CD8-positive, alpha-beta memory T cell (primary cell): Measurements from ENCODE around the gene SLC37A4. TPM values are rescaled to one million over a fixed set of nuclear protein-coding genes. Genes with fewer than 3 reads are reported as not detected.

Source experiments
- CTCF ChIA-PET: fragments of 350-600 bp; sonication (Branson Sonifier 250); formaldehyde crosslinking; loops from one replicate; lab custom pipeline; 2021; ENCODE audit warnings: antibody characterized with exemption; lab: Charles Lee
- POLR2A ChIA-PET: fragments of 350-600 bp; sonication (Branson Sonifier 250); formaldehyde crosslinking; loops from one replicate; lab custom pipeline; 2021; ENCODE audit warnings: antibody characterized with exemption; lab: Charles Lee
- DNase-seq, 5 donors: peaks; one replicate each; pipeline versions ENCODE4 v3.0.0 to v3.0.0-alpha.2; 2020 to 2022; ENCODE audit warnings: mixed read lengths in 1 of 5
- H3K27ac ChIP-seq: one replicate; pipeline ENCODE4 v1.7.0; 2013; ENCODE audit warnings: low read depth, mild to moderate bottlenecking, low read length, moderate library complexity
- H3K27me3 ChIP-seq: 2 replicates; pipeline ENCODE4 v1.7.0; 2013; ENCODE audit warnings: low read length, mild to moderate bottlenecking; ENCODE audit not compliant: insufficient read depth, poor library complexity, severe bottlenecking
- H3K36me3 ChIP-seq: 2 replicates; pipeline ENCODE4 v1.7.0; 2013; ENCODE audit warnings: mild to moderate bottlenecking, low read length, moderate library complexity; ENCODE audit not compliant: insufficient read depth
- H3K4me1 ChIP-seq: 2 replicates; pipeline ENCODE4 v1.7.0; 2013; ENCODE audit warnings: mild to moderate bottlenecking, low read length, moderate library complexity; ENCODE audit not compliant: insufficient read depth
- H3K4me3 ChIP-seq: 2 replicates; pipeline ENCODE4 v1.7.0; 2013; ENCODE audit warnings: mild to moderate bottlenecking, low read length
- H3K9me3 ChIP-seq: 2 replicates; pipeline ENCODE4 v1.7.0; 2013; ENCODE audit warnings: mild to moderate bottlenecking, low read length
- H3K27ac Mint-ChIP-seq, 8 donors: one replicate each; pipeline ENCODE4 v1.8.0; 2020 to 2021; ENCODE audit warnings: mixed read lengths in 8 of 8, mild to moderate bottlenecking in 6 of 8, inconsistent platforms in 3 of 8, moderate library complexity in 3 of 8
- H3K27me3 Mint-ChIP-seq, 2 donors: one replicate each; pipeline ENCODE4 v1.8.0; 2020 to 2021; ENCODE audit warnings: mixed read lengths in 2 of 2, mild to moderate bottlenecking in 1 of 2, moderate library complexity in 1 of 2
- H3K36me3 Mint-ChIP-seq, 3 donors: one replicate each; pipeline ENCODE4 v1.8.0; 2020 to 2021; ENCODE audit warnings: mixed read lengths in 3 of 3, inconsistent platforms in 1 of 3, mild to moderate bottlenecking in 1 of 3
- H3K4me1 Mint-ChIP-seq, 3 donors: one replicate each; pipeline ENCODE4 v1.8.0; 2020 to 2021; ENCODE audit warnings: mixed read lengths in 3 of 3, inconsistent platforms in 1 of 3, mild to moderate bottlenecking in 1 of 3
- H3K4me3 Mint-ChIP-seq, 7 donors: one replicate each; pipeline ENCODE4 v1.8.0; 2020 to 2021; ENCODE audit warnings: mixed read lengths in 7 of 7, mild to moderate bottlenecking in 6 of 7, moderate library complexity in 4 of 7, inconsistent platforms in 2 of 7
- H3K9me3 Mint-ChIP-seq, 5 donors: one replicate each; pipeline ENCODE4 v1.8.0; 2020 to 2022; ENCODE audit warnings: mixed read lengths in 5 of 5, mild to moderate bottlenecking in 3 of 5, moderate library complexity in 2 of 5, inconsistent platforms in 1 of 5
- polyA plus RNA-seq: library from polyadenylated mRNA; unstranded; fragments of 300-500 nt; fragmentation: Illumina TruSeq; gene quantifications from one replicate; pipeline ENCODE4 v1.2.3, GENCODE V29; 2021
- total RNA-seq, 2 experiments: library from RNA; stranded (reverse); gene quantifications; one replicate each; pipeline ENCODE4 v1.2.3, GENCODE V29; 2021

The SLC37A4 gene
- total and polyA plus RNA-seq, 3 experiments from 2014 or later = 11.3 to 28.5 (median 22.7) TPM

GRCh38 chr11:119015054-119015611, 15.5 kb downstream of the SLC37A4 start:
- peak overlapping the region in 3 of 7 donors; percentile 15 to 73 (median 19) for H3K4me3 Mint-ChIP-seq
- no peaks in the 10 kb centered on the region for H3K27me3 ChIP-seq
- H3K9me3 ChIP-seq = no peaks in the 10 kb centered on the region
- peak overlapping the region in 7 of 8 donors; percentile 52 to 100 (median 72) for H3K27ac Mint-ChIP-seq
- CTCF ChIA-PET = interaction anchor here (1.0 to 1.9 kb wide), 2 partner anchors 17 to 19 kb away, joined by 4 to 8 read pairs; partner anchors contain the start of gene CENATAC
- H3K4me1 ChIP-seq = peaks cover 28% of the 10 kb centered on the region
- no peaks in the 10 kb centered on the region for H3K9me3 Mint-ChIP-seq
- H3K4me3 ChIP-seq = no peak overlapping the region
- DNase-seq = no peak
- no peak overlapping the region for H3K27ac ChIP-seq
- H3K36me3 Mint-ChIP-seq = peaks cover 15 to 83% (median 16%) of the 10 kb centered on the region in 3 donors
- peaks cover 54% of the 10 kb centered on the region for H3K36me3 ChIP-seq
- peaks cover 0 to 2% of the 10 kb centered on the region in 2 donors for H3K27me3 Mint-ChIP-seq
- POLR2A ChIA-PET = interaction anchor here (0.6 to 1.4 kb wide), 5 partner anchors 15 to 87 kb away, joined by 3 to 8 read pairs (median 3); partner anchors contain the start of gene HYOU1
- peaks cover 26 to 50% (median 45%) of the 10 kb centered on the region in 3 donors for H3K4me1 Mint-ChIP-seq

DNA sequence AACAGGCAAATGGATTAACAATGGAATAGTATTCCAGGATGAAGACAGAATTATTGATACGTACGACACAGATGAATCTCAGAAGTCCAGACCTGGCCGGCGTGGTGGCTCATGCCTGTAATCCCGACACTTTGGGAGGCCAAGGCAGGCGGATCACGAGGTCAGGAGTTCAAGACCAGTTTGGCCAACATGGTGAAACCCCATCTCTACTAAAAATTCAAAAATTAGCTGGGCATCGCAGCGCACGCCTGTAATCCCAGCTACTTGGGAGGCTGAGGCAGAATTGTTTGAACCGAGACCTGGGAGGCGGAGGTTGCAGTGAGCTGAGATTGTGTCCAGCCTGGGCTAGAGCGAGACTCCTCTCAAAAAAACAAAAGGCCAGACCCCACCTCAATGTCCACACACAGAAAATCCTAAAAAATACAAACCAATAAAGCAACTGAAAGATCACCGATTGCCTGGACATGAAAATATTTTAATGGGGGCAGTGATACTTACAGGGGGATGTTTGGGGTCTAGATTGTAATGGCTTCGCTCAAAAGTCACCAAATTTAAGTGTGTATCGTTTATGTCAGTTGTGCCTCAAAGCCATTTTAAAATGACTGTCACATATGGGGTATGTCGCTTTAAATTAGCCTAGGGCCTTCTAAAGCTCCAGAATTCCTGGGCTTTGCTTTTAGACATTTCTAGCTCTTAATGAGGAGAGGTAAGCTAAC, 16.3 kb downstream of the SLC37A4 start:
- H3K27ac ChIP-seq = no peak overlapping the region
- Mint-ChIP-seq H3K4me3 (peak overlapping the region in 3 of 7 donors; percentile 2 to 63 (median 19)), H3K4me1 (peaks cover 20 to 43% (median 38%) of the 10 kb centered on the region in 3 donors), H3K36me3 (peaks cover 15 to 84% (median 17%) of the 10 kb centered on the region in 3 donors), H3K27me3 (peaks cover 0 to 2% of the 10 kb centered on the region in 2 donors), H3K9me3 (no peaks in the 10 kb centered on the region), H3K27ac (peak overlapping the region in 5 of 8 donors; percentile 17 to 97 (median 29))
- H3K27me3 ChIP-seq = no peaks in the 10 kb centered on the region
- ChIA-PET CTCF (interaction anchor here (1.0 to 1.3 kb wide), 2 partner anchors 20 to 85 kb away, joined by 3 to 4 read pairs; no protein-coding TSS in a partner anchor), POLR2A (interaction anchor here (0.6 to 1.3 kb wide), 4 partner anchors 14 to 86 kb away, joined by 3 to 6 read pairs (median 4); partner anchors contain the start of gene HYOU1)
- no peak for DNase-seq
- peaks cover 57% of the 10 kb centered on the region for H3K36me3 ChIP-seq
- H3K9me3 ChIP-seq = no peaks in the 10 kb centered on the region
- H3K4me3 ChIP-seq = no peak overlapping the region
- H3K4me1 ChIP-seq = peaks cover 21% of the 10 kb centered on the region

DNA sequence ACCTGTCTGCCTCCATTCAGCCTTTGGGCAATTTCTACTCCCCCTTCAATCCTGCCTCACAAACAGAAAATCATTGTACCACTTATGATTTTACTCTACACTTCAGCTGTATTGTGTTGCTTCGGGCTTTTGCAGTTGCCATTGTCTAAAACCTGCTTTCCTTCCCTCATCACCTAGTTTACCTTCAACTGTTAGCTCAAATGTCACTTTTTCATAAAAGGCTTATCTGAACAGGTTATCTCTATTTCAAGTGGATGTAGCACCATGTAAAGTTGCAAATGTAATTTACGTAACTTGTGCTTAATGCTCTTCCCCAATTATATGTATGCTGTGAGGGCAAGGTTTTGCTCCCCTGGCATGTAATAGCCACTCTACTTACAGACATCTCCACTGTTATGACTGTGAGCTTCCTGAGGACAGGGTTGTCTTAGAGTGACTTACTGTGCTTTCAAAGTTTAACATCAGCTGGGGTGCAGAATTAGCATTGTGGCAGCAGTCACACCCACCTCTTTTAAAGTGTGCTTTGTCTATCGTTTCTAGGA, 18.0 kb downstream of the SLC37A4 start:
- ChIA-PET CTCF (interaction anchor here (1.3 kb wide), 1 partner anchor 83 kb away, joined by 3 read pairs; no protein-coding TSS in a partner anchor), POLR2A (interaction anchor here (0.9 kb wide), 1 partner anchor 9 kb away, joined by 4 read pairs; no protein-coding TSS in a partner anchor)
- Mint-ChIP-seq H3K4me1 (peaks cover 13 to 34% (median 30%) of the 10 kb centered on the region in 3 donors), H3K36me3 (peaks cover 15 to 85% (median 17%) of the 10 kb centered on the region in 3 donors), H3K4me3 (no peak overlapping the region), H3K27ac (peak overlapping the region in 3 of 8 donors; percentile 40 to 65 (median 45)), H3K9me3 (no peaks in the 10 kb centered on the region), H3K27me3 (no peaks in the 10 kb centered on the region)
- no peaks in the 10 kb centered on the region for H3K27me3 ChIP-seq
- peaks cover 61% of the 10 kb centered on the region for H3K36me3 ChIP-seq
- H3K4me1 ChIP-seq = peaks cover 21% of the 10 kb centered on the region
- no peak for DNase-seq
- H3K9me3 ChIP-seq = no peaks in the 10 kb centered on the region
- no peak overlapping the region for H3K4me3 ChIP-seq
- H3K27ac ChIP-seq = no peak overlapping the region

GRCh38 chr11:119011476-119012053, 19.1 kb downstream of the SLC37A4 start:
- ChIA-PET POLR2A (no interaction called here), CTCF (no interaction called here)

DNA sequence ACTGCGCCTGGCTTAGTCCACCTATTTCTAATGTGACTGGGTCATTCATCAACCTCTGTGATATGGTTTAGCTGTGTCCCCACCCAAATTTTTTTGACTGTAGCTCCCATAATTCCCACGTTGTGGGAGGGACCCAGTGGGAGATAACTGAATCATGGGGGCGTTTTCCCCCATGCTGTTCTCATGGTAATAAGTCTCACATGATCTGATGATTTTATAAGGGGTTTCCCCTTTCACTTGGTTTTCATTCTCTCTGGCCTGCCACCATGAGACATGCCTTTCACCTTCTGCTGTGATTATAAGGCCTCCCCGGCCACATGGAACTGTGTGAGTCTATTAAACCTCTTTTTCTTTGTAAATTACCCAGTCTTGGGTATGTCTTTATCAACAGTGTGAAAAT, 24.0 kb downstream of the SLC37A4 start:
- H3K9me3 ChIP-seq = no peaks in the 10 kb centered on the region
- Mint-ChIP-seq H3K4me3 (no peak overlapping the region), H3K27ac (peak overlapping the region in 1 of 8 donors; percentile 45), H3K36me3 (peaks cover 0 to 78% (median 23%) of the 10 kb centered on the region in 3 donors), H3K4me1 (peaks cover 0 to 9% (median 9%) of the 10 kb centered on the region in 3 donors), H3K27me3 (no peaks in the 10 kb centered on the region), H3K9me3 (no peaks in the 10 kb centered on the region)
- no peak overlapping the region for H3K4me3 ChIP-seq
- CTCF ChIA-PET = interaction anchor here (0.7 kb wide), 1 partner anchor 401 kb away, joined by 3 read pairs; no protein-coding TSS in a partner anchor
- H3K36me3 ChIP-seq = peaks cover 29% of the 10 kb centered on the region
- H3K27me3 ChIP-seq = no peaks in the 10 kb centered on the region
- no peak for DNase-seq
- H3K27ac ChIP-seq = no peak overlapping the region
- POLR2A ChIA-PET = no interaction called here
- H3K4me1 ChIP-seq = no peaks in the 10 kb centered on the region

More at GRCh38 chr11:119011476-119012053, 19.1 kb downstream of the SLC37A4 start:
- Mint-ChIP-seq H3K27ac (peak overlapping the region in 4 of 8 donors; percentile 22 to 75 (median 56)), H3K4me3 (no peak overlapping the region), H3K9me3 (no peaks in the 10 kb centered on the region), H3K27me3 (no peaks in the 10 kb centered on the region), H3K4me1 (peaks cover 7 to 26% (median 22%) of the 10 kb centered on the region in 3 donors), H3K36me3 (peaks cover 15 to 85% (median 22%) of the 10 kb centered on the region in 3 donors)
- Histone ChIP-seq H3K27me3 (no peaks in the 10 kb centered on the region), H3K4me3 (no peak overlapping the region), H3K27ac (no peak overlapping the region), H3K36me3 (peaks cover 62% of the 10 kb centered on the region), H3K4me1 (peaks cover 10% of the 10 kb centered on the region), H3K9me3 (no peaks in the 10 kb centered on the region)
- no peak for DNase-seq

- peak overlapping the region in 2 of 7 donors; percentile 36 to 78 for H3K4me3 Mint-ChIP-seq
- peaks cover 0 to 3% of the 10 kb centered on the region in 2 donors for H3K27me3 Mint-ChIP-seq
- H3K4me3 ChIP-seq = no peak overlapping the region
- peak overlapping the region in 3 of 8 donors; percentile 22 to 54 (median 42) for H3K27ac Mint-ChIP-seq
- POLR2A ChIA-PET = interaction anchor here (0.6 kb wide), 1 partner anchor 566 kb away, joined by 5 read pairs; no protein-coding TSS in a partner anchor
- DNase-seq = no peak
- peaks cover 34 to 51% (median 37%) of the 10 kb centered on the region in 3 donors for H3K4me1 Mint-ChIP-seq
- no peak overlapping the region for H3K27ac ChIP-seq
- H3K36me3 ChIP-seq = peaks cover 19% of the 10 kb centered on the region
- H3K9me3 ChIP-seq = no peaks in the 10 kb centered on the region
- H3K36me3 Mint-ChIP-seq = peaks cover 0 to 81% (median 14%) of the 10 kb centered on the region in 3 donors
- H3K9me3 Mint-ChIP-seq = no peaks in the 10 kb centered on the region
- CTCF ChIA-PET = no interaction called here
- H3K27me3 ChIP-seq = no peaks in the 10 kb centered on the region
- H3K4me1 ChIP-seq = peaks cover 20% of the 10 kb centered on the region
These were observed 29.8 kb downstream of the SLC37A4 start for GRCh38 chr11:119000906-119001305.

DNA sequence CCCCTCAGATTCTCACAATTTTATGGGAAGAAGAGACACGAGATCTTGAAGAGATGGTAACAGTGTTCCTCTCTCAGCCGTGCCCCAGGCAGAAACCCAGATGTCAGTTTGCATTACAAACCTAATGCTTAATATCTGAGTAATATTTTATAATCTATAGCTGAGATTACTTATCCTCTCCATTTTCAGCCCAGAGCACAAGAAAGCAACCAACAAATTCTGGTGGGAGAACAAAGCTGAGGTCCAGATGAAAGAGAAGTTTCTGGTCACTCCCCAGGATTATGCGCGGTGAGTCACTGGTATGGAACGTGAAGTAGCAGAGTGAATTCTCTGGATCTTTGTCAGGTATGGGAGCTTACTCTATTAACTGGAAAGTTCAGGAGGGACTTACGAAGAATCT, 31.9 kb downstream of the SLC37A4 start:
- no peak for DNase-seq
- Histone ChIP-seq H3K4me1 (peaks cover 20% of the 10 kb centered on the region), H3K36me3 (peaks cover 16% of the 10 kb centered on the region), H3K27me3 (no peaks in the 10 kb centered on the region), H3K27ac (peak overlapping the region; percentile 84), H3K4me3 (peak overlapping the region; percentile 94), H3K9me3 (no peaks in the 10 kb centered on the region)
- H3K36me3 Mint-ChIP-seq = peaks cover 0 to 66% (median 12%) of the 10 kb centered on the region in 3 donors
- POLR2A ChIA-PET = interaction anchor here (0.6 to 2.3 kb wide), 3 partner anchors 17 to 318 kb away, joined by 3 to 23 read pairs (median 5); partner anchors contain the start of genes RPS25 and TRAPPC4
- CTCF ChIA-PET = interaction anchor here (1.0 to 2.2 kb wide), 2 partner anchors 20 to 42 kb away, joined by 3 to 11 read pairs; partner anchors contain the start of genes RPS25 and TRAPPC4
- H3K27ac Mint-ChIP-seq = peak overlapping the region; percentile 79 to 100 (median 97)
- peaks cover 0 to 3% of the 10 kb centered on the region in 2 donors for H3K27me3 Mint-ChIP-seq
- H3K4me3 Mint-ChIP-seq = peak overlapping the region; percentile 90 to 99 (median 94)
- no peaks in the 10 kb centered on the region for H3K9me3 Mint-ChIP-seq
- peaks cover 34 to 50% (median 34%) of the 10 kb centered on the region in 3 donors for H3K4me1 Mint-ChIP-seq
